GM18870 (cell line): ENCODE data around the gene TFDP1.
"Not testable (repeated sequence)": the region's sequence is repeated elsewhere in the genome, so short reads cannot be mapped to it uniquely, and the experiment has no call there.

Experiments
- ATAC-seq: cut with Tn5 transposase; IDR thresholded peaks from one replicate; pipeline ENCODE4 v1.9.1; 2021; ENCODE audit warnings: moderate library complexity; ENCODE audit not compliant: unreplicated experiment

The TFDP1 gene

GRCh38 chr13:113565526-113566226, 18.9 kb upstream of the TFDP1 start:
- no peak for ATAC-seq

GRCh38 chr13:113566227-113566561, 18.4 kb upstream of the TFDP1 start:
- ATAC-seq = no peak

- ATAC-seq = no peak
Measured at GRCh38 chr13:113567681-113568080, 16.9 kb upstream of the TFDP1 start.

- ATAC-seq = no peak
Measured at GRCh38 chr13:113573065-113573464, 11.5 kb upstream of the TFDP1 start.

- ATAC-seq = no peak
Measured at GRCh38 chr13:113576597-113576996, 8.0 kb upstream of the TFDP1 start.

GRCh38 chr13:113577881-113578435, 6.6 kb upstream of the TFDP1 start:
- ATAC-seq = no peak

- no peak for ATAC-seq
Measured at GRCh38 chr13:113579686-113580085, 4.9 kb upstream of the TFDP1 start.

GRCh38 chr13:113581871-113582270, 2.7 kb upstream of the TFDP1 start:
- ATAC-seq = no peak

GRCh38 chr13:113582841-113583631, 1.5 kb upstream of the TFDP1 start:
- no peak for ATAC-seq

GRCh38 chr13:113584870-113585671, 518 bp downstream of the TFDP1 start:
- ATAC-seq = no peak

GRCh38 chr13:113585896-113586295, 1.3 kb downstream of the TFDP1 start:
- ATAC-seq = no peak

GRCh38 chr13:113586661-113587479, 2.3 kb downstream of the TFDP1 start:
- ATAC-seq = no peak

- ATAC-seq = no peak
Measured at GRCh38 chr13:113588394-113589111, 4.0 kb downstream of the TFDP1 start.

- ATAC-seq = no peak
Measured at GRCh38 chr13:113589251-113589960, 4.9 kb downstream of the TFDP1 start.

- no peak for ATAC-seq
Measured at GRCh38 chr13:113589961-113590339, 5.4 kb downstream of the TFDP1 start.

GRCh38 chr13:113591750-113592149, 7.2 kb downstream of the TFDP1 start:
- no peak for ATAC-seq

GRCh38 chr13:113592571-113592970, 8.0 kb downstream of the TFDP1 start:
- ATAC-seq = no peak

- ATAC-seq = not testable (repeated sequence)
Measured at GRCh38 chr13:113594066-113594821, 9.7 kb downstream of the TFDP1 start.

- no peak for ATAC-seq
Measured at GRCh38 chr13:113595131-113595530, 10.6 kb downstream of the TFDP1 start.
